GM19372 (cell line): ENCODE measurements around the gene CP.
"Not testable (repeated sequence)": the region's sequence is repeated elsewhere in the genome, so short reads cannot be mapped to it uniquely, and the experiment has no call there.

Experiments used
- ATAC-seq: cut with Tn5 transposase; IDR thresholded peaks from one replicate; pipeline ENCODE4 v1.9.1; 2021; ENCODE audit warnings: mild to moderate bottlenecking, low read depth, moderate library complexity; ENCODE audit not compliant: unreplicated experiment

Gene CP

DNA sequence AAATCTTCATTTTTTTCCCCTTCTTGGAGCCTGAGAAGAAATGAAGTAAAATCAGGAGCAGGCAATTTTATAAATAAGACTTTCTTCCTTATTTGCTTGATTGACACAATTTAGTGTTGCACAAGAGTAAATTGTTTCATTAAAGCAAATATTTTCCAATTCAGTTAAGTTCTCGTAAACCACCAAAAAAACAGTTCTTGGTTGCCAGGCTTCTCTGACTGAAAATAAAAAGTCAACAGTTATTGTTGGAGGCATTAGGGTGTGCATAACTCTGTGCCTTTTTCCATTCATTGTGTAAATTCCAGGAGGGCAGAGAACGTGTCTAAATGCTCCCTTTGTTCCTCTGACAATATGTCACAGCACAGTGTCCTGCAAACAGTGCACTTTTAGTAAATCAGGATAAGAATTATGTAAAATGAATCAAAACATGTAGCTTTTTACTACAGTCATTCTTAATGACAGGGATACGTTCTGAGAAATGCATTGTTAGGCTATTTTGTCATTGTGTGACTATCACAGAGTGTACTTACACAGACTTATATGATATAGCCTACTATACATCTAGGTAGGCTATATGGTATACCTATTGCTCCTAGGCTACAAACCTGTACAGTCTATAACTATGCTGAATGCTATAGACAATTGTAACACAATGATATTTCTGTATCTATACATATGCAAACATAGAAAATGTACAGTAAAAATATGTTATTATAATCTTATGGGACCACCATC lies at the start of gene CP:
Gene CP, minus strand, starts transcription at position 47 of the 735 bp plus-strand sequence. Its CDS starts 37 bp downstream, at position 10.
- ATAC-seq, result no peak

DNA sequence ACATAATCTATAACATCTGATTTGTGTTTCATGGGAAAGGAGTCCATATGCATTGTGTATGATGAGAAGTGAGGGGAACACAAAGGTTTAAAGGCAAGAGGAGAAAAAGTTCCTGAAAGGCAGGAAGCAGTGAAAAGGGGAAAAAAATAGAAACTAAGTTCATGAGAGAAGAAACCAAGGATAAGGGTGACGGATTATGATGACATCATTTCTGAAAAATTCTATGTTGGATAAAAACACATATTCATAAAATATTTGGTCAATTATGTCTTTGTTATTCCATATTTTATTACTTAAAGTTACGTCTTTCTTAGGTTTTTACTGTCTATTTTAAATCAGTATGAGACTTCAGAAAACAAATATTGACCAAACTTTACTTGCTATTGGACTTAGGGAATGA lies 48.6 kb upstream of the CP start:
- ATAC-seq, result no peak

DNA sequence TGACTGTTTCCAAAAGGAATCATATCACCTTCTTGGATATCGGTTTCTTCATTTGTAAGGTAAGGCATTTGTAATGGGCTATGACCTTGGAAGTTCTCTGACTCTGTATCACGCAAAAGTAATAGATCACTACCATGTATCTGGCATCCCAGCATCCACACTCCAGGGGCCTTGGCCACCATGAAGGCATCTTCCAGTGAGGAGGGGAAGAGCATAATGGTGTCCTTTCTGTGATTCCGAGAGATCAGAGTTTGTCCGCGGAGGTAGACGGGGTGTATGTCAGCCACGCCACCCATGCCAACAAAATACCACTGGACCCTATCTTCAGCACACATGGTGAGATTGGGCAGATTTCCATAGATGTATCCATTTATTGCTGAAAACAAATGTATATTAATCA lies 48.1 kb upstream of the CP start:
- no peak for ATAC-seq

DNA sequence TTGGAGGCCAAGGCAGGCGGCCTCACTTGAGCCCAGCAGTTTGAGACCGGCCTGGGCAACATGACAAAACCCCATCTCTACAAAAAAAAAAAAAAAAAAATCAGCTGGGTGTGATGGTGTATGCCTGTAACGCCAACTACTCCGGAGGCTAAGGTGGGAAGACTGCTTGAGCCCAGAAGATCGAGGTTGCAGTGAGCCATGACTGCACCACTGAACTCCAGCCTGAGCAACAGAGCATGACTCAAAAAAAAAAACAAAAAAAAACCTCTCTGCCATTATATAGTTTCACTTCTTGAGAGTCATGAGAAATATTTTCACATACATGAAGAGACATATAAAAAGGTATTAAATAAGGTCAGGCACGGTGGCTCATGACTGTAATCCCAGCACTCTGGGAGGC lies 45.9 kb upstream of the CP start:
- ATAC-seq, result no peak

DNA sequence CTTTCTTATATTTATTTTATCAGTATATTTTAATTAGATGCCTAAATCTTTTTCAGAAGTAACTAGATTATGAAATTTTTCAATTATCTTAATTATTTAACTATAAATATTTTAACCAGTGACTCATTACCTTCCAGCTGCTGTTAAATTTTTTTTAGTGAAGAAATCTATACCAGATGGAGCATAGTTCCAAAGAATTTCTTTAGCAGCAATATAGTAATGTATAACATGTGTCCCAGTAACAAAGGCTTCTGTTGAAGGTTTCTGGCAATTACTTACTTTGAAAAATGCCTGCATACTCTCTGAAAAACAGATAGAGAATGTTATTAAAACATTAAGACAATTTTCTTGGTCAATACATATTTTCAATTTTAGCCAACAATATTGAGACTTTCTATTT lies 45.1 kb upstream of the CP start:
- no peak for ATAC-seq

DNA sequence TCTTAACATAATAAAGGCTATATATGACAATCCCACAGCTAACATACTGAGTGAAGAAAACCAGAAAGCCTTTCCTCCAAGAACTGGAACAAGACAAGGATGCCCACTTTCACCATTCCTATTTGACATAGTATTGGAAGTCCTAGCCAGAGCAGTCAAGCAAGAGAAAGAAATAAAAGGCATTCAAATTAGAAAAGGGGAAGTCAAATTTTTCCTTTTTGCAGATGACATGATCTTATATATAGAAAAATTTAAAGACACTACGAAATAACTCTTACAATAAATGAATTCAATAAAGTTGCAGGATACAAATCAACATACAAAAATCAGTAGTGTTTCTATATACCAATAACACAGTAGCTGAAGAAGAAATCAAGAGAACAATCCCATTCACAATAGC lies 42.2 kb upstream of the CP start:
- no peak for ATAC-seq

DNA sequence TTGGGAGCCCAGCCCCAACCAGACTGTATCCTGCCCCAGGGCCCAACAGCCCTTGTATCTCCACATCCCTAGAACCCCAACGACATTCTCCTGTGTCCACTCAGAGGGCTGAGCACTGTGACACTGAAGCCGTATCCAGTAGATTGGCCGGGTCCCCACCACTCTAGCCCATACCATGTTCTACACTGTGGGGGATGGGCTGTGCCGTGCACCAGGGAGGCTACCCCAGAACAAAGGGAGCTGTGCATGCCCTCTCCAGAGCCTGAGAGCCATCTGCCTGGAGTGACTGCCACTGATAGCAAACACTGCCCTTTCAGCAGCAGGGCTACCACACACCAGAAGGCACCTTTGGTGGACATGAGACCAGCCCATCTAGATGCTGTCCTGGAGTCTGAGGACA lies 37.1 kb upstream of the CP start:
- ATAC-seq, result no peak

DNA sequence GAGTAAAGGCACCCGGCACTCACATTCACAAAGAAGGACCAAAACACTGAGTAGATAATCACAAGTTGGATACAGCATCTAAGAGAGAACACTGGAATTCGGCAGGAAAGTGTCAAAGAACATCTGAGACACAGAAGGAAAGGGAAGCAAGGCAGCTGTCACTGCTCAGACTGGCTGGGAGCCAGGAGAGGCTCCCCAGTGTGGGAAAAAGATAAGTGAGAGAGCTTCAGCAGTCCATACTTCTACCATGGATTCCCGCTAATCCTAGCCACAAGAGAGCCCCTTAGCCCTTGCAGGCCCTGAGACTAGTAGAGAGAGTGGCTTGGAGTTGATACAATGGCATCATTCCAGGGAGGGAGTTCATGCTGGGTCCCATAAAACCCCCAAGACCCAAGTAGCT lies 36.7 kb upstream of the CP start:
- ATAC-seq, result no peak

DNA sequence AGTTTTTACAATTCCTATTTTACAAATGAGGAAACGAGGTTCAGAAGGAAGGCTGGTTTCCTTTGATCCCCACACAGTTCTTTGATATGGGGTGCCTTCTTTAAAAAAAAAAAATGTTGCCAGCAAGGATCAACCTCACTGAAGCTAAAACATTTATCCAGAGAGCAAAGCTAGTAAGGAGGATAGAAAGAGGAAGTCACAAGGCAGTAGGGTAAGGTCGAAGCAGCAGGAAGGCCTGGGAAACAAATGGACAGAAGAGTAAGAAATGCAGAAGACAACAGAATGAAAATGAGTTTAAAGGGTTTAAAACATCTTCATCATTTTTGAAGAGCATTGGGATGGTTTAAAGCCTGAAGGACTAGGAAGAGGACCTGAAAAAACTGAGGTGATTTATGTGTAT lies 30.6 kb upstream of the CP start:
- ATAC-seq, result no peak

DNA sequence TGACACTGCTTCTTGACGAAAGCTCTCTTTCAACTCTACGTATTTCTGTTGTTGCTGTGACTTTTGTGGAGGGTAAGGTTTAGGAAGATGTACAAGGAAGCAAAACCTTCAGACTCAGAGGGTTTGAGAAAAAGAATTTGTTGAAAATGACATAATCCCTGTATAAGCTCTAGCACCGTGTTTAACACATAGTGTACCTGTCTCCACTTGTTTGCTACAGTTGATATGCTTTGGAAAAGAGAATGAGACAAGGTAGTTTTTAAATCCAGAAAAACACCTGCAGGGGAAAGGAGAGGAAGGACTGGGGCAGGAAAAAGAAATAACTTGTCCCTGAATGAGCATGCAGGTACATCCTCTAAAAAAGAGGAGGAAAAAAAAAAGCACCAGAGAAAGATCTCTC lies 29.6 kb upstream of the CP start:
- no peak for ATAC-seq

DNA sequence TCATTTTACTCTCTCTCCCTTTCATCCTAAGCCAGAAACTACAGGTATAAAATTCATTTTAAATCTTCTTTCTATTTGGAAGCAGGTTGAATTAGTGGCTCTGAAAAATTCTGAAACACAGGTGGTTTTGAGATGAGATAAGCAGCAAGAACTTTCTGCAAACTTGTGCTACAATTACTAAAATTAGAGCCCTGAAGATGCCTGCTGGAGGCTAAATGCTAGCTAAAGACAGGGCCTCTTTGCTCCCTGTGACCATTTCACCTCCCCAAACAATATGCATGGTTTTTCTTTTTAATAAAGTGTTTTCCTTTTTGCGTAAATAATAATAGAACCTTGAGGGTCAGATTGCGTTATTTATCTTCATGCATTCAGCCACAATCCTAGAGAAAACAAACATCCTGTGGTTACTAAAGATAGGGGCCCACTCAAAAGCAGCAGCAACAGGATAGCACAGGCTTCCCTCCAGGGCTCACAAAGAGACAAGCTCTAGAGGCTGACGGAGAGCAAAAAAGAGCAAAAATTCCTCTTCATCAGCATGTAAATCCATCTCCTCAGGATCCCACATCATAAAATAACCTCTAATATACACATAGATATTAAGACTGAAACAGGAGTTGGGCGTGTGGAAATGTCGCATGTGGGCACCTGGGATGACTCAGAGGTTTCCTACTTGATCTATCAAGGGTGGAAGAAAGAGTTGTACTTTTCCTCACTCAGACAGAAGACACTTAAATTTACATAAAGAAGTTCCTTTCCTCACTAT lies 26.5 kb upstream of the CP start:
- peak; percentile 45 for ATAC-seq

DNA sequence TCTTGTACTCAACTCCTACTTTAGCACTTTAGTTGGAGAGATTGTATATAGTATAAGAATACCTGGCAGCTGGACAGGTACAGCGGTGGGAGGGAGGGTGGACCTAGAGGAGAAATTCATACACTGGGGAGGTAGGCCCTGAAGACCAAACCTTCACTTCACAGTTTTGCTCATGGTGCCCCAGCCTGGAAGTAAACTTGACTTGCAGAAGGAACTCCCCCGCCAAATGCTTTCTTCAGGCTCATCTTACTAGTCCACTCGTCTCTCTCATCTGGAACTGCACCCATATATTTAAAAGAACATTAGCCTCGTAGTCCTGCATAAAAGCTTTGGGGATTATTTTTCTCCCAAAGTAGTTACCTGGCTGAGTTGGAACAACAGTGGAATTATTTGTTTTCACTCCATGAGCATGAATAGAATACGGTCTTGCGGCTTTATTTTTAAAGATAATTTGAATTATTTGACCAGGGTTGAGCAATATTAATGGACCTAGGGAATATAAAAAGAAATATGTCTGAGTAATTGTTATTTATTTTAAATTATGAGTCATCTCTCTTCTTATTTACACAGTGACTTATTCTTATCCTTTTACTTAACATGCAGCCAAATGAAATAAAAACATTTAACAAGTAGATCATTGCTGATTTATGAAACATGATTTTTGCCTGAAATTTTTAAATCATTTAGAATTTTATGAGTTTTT lies 25.5 kb upstream of the CP start:
- ATAC-seq, result no peak

DNA sequence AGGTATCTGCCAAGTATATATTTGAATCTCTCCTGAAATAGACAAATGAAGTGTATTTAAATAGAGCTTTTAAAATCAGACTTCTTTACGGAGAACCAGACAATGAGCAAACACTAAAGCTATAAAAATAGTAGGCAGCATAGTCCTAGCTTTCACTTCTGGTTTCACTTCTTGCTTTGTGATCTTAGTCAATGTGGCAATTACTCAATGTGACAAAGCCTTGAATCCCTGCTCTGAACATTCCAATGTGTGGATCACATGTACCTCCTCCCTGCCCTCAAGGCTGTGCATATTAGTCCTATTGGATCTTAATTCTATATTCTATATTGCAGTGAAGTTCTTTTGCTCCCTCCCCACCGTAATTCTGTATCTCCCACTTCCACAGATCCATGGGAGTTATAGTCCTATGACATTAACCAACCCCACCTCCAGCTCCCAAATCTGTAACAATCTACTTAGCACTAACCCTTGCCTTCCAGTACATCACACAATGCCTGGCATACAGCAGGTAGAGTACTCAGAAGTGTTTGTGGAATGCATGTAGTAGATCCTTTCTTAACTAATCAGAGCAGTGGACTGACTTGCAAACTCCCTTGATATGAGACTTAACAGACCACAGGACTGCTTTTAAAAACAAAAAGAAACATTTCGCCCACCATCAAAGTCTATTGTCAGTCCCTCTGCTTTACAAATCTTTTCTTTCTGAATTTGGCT lies 24.3 kb upstream of the CP start:
- peak; percentile 87 for ATAC-seq

DNA sequence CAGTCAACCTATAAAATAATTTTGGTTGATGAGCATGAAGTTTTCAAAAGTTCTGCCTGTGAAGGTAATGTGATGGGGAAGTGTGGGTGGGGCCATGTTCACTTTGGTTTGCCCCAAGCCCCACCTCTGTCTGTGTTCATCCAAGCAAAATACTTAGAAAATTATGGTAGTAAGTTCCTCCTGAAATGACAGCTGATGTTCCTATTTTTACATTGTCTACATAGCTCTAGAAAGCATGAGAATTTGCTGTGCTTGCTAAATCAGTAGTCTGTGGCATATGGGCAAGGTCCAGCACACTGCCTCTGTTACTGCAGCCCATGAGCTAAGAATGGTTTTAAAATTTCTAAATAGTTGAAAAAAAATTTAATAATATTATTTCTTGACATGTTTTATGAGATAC lies 21.9 kb upstream of the CP start:
- ATAC-seq, result no peak

DNA sequence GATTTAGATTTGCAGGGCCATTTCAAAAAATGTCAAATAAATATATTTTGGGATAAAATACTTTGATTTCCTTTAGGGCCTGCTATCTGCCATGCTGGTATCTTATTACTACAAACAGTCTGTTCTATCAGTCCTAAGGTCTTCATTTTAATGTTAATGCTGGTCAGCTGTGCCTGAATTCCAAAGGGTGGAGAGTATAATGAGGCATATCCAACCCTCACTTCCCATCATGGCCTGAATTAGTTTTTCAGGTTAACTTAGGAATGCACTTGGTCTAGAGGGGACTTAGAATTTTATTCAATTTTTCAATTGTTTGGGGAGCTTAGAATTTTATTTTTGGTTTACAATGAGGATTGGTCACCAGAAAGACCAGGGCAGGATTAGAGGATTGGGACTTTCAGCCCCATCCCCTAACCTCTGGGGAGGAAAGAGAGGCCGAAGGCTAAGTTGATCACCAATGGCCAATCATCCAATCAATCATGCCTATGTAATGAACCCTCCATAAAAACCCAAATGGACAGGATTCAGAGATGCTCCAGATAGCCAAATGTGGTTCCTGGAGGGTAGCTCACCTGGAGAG lies 17.8 kb upstream of the CP start:
- no peak for ATAC-seq

DNA sequence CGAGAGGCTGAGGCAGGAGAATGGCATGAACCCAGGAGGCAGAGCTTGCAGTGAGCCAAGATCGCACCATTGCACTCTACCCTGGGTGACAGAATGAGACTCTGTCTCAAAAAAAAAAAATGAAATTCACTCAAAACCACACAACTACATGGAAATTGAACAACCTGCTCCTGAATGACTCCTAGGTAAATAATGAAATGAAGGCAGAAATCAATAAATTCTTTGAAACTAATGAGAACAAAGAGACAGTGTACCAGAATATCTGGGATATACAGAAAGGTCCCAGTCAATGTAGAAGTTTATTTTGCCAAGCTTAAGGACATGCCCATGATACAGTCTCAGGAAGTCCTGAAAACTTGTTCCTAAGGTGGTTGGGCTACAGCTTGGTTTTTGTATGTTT lies 16.6 kb upstream of the CP start:
- ATAC-seq, result not testable (repeated sequence)

DNA sequence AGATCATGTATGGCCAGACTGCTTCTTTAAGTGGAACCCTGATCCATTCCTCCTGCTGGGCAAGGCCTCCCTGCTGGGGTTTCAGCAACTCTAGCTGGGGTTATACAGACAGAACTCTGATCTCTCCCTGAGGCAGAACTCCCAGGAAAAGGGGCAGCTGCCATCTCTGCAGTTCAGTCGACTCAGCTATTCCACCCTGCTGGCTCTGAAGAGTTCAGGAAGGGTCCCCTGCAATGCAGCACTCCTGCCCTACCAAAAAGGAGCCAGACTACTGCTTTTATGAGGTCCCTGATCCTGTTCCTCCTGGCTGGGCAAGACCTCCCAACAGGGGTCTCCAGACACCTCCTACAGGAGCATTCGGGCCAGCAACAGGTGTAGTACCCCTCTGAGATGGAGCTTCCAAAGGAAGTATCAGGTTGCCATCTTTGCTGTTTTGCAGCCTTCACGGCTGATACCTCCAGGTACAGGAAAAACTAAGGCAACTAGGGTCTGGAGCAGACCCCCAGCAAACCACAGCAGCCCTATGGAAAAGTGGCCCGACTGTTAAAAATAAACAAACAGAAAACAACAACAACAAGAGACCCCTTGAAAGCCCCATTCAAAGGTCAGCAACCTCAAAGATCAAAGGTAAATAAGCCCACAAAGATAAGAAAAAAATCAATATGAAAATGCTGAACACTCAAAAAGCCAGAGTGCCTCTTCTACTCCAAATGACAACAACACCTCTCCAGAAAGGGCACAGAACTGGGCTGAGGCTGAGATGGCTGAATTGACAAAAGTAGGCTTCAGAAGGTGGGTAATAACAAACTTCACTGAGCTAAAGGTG lies 14.2 kb upstream of the CP start:
- no peak for ATAC-seq

DNA sequence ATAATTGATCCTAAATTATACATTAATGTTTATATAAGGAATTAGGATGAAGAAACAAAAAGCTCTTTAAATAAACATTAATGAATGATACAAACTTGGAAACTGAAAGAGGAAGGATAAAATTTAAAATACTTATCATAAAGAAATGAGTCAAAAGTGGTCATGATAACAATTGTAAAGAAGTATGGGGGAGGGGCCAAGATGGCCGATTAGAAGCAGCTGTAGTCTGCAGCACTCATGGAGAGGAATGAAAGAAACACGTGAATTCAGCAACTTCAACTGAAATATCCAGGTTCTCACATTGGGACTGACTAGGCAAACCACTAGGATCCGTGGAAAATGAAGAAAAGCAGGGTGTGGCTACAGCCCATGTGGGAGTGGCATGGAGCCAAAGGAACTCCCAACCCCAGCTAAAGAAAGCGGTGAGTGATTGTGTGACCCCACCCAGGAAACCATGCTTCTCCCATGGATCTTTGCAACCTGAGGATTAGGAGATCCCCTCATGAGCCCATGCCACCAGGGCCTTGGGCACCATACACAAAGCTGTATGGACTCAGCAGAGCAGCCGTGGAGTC lies 13.1 kb upstream of the CP start:
- ATAC-seq, result no peak

DNA sequence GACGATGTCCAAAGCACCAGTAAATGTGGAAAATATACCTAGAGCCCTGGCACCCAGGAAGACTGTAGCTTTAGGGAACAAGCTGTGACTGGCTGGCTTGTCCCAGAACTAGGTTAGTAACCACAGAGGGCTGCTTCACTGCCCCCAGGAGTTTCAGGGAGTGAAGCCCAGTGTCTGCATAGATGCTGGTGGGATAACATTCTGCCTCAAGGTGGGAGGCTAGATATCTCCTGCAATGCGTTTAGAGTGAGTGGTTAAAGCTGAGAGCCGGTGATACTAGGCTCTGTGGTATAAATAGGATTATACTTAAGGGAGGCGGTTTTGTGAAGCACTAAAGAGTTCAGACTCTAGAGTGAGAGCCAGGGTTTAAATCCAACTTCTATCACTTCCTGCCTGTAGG lies 11.7 kb upstream of the CP start:
- ATAC-seq, result no peak
